ENCODE results near the gene ZNF268. TPM values are rescaled to one million over a fixed set of nuclear protein-coding genes. Genes with fewer than 3 reads are reported as not detected.

ZNF268 gene
- total RNA-seq, 1 donor from 2014 or later, result 15.8 TPM

- Histone ChIP-seq H3K4me3 (ENCODE audit: low read depth, low read length) (no peak overlapping the region), H3K36me3 (ENCODE audit: control insufficient read depth, insufficient read depth, low read length) (no peaks in the 10 kb centered on the region), H3K27me3 (ENCODE audit: control insufficient read depth, insufficient read depth, low read length) (no peaks in the 10 kb centered on the region)
- FAIRE-seq (no peak), DNase-seq (ENCODE audit: low read depth) (no peak)
- TF ChIP-seq, protein P1, sequence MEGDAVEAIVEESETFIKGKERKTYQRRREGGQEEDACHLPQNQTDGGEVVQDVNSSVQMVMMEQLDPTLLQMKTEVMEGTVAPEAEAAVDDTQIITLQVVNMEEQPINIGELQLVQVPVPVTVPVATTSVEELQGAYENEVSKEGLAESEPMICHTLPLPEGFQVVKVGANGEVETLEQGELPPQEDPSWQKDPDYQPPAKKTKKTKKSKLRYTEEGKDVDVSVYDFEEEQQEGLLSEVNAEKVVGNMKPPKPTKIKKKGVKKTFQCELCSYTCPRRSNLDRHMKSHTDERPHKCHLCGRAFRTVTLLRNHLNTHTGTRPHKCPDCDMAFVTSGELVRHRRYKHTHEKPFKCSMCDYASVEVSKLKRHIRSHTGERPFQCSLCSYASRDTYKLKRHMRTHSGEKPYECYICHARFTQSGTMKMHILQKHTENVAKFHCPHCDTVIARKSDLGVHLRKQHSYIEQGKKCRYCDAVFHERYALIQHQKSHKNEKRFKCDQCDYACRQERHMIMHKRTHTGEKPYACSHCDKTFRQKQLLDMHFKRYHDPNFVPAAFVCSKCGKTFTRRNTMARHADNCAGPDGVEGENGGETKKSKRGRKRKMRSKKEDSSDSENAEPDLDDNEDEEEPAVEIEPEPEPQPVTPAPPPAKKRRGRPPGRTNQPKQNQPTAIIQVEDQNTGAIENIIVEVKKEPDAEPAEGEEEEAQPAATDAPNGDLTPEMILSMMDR (IDR thresholded peaks at IDR 0.05; ENCODE audit: insufficient read depth, low read length, severe bottlenecking), result no peak
These were observed 35.9 kb downstream of the ZNF268 start for GRCh38 chr12:133217219-133217618.

DNA sequence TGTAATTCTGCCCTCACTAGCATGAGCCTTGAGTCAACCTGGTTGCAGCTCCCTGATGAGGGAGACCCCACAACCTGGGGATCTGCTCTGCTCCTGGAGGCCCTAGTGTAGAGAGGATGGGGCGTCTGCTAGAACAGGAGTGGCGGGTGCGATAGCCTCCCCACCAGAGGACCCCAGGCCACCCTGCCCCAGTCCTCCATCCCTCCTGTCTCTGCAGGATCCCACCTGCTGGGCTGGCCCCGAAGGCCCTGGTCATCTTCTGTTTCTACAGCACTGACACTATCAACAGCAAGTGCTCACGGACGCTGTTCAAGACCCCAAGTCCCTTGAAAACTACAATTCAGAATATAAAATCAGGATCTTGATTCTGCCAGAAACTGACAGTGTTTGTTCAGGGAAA is 39.2 kb downstream of the ZNF268 start:
- FAIRE-seq (no peak), DNase-seq (ENCODE audit: low read depth) (no peak)
- TF ChIP-seq, protein P1 (IDR thresholded peaks at IDR 0.05; ENCODE audit: insufficient read depth, low read length, severe bottlenecking), result no peak
- H3K27me3 ChIP-seq (ENCODE audit: control insufficient read depth, insufficient read depth, low read length), result no peaks in the 10 kb centered on the region
- H3K36me3 ChIP-seq (ENCODE audit: control insufficient read depth, insufficient read depth, low read length), result no peaks in the 10 kb centered on the region
- no peak overlapping the region for H3K4me3 ChIP-seq (ENCODE audit: low read depth, low read length)

GRCh38 chr12:133221241-133221640 is 39.9 kb downstream of the ZNF268 start:
- TF ChIP-seq, protein P1 (IDR thresholded peaks at IDR 0.05; ENCODE audit: insufficient read depth, low read length, severe bottlenecking), result no peak
- FAIRE-seq, result no peak
- Histone ChIP-seq H3K36me3 (ENCODE audit: control insufficient read depth, insufficient read depth, low read length) (no peaks in the 10 kb centered on the region), H3K4me3 (ENCODE audit: low read depth, low read length) (no peak overlapping the region), H3K27me3 (ENCODE audit: control insufficient read depth, insufficient read depth, low read length) (no peaks in the 10 kb centered on the region)
- no peak for DNase-seq (ENCODE audit: low read depth)

- H3K4me3 ChIP-seq (ENCODE audit: low read depth, low read length), result no peak overlapping the region
- no peaks in the 10 kb centered on the region for H3K27me3 ChIP-seq (ENCODE audit: control insufficient read depth, insufficient read depth, low read length)
- DNase-seq (ENCODE audit: low read depth) (no peak), FAIRE-seq (no peak)
- TF ChIP-seq, protein P1 (IDR thresholded peaks at IDR 0.05; ENCODE audit: insufficient read depth, low read length, severe bottlenecking), result no peak
- no peaks in the 10 kb centered on the region for H3K36me3 ChIP-seq (ENCODE audit: control insufficient read depth, insufficient read depth, low read length)
These were observed 40.9 kb downstream of the ZNF268 start for GRCh38 chr12:133222211-133222610.

DNA sequence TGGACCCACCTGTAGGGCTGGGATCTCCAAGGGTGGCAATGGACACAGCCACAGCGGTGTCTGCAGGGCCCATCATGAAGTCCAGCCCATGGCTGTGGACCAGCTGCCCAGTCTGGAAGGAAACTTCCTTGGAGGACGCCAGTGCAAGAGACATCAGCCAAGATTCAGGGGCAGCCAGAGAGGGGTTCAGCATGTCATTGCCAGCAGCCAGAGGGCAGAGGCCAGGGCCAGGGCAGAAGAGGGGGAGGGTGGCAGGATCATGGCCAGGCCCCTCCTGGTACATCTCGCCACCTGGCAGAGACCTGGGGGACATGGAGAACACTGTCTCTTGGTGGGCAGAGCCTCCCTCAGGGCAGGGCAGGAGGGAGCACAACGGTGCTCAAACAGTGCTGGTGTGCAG is 44.2 kb downstream of the ZNF268 start:
- no peaks in the 10 kb centered on the region for H3K36me3 ChIP-seq (ENCODE audit: control insufficient read depth, insufficient read depth, low read length)
- no peaks in the 10 kb centered on the region for H3K27me3 ChIP-seq (ENCODE audit: control insufficient read depth, insufficient read depth, low read length)
- FAIRE-seq, result no peak
- no peak for DNase-seq (ENCODE audit: low read depth)
- TF ChIP-seq, protein P1 (IDR thresholded peaks at IDR 0.05; ENCODE audit: insufficient read depth, low read length, severe bottlenecking), result no peak
- no peak overlapping the region for H3K4me3 ChIP-seq (ENCODE audit: low read depth, low read length)

- Histone ChIP-seq H3K36me3 (ENCODE audit: control insufficient read depth, insufficient read depth, low read length) (no peaks in the 10 kb centered on the region), H3K27me3 (ENCODE audit: control insufficient read depth, insufficient read depth, low read length) (no peaks in the 10 kb centered on the region), H3K4me3 (ENCODE audit: low read depth, low read length) (no peak overlapping the region)
- DNase-seq (ENCODE audit: low read depth), result no peak
- FAIRE-seq, result peak; percentile 18
- TF ChIP-seq, protein P1 (IDR thresholded peaks at IDR 0.05; ENCODE audit: insufficient read depth, low read length, severe bottlenecking), result no peak
These were observed 45.4 kb downstream of the ZNF268 start for GRCh38 chr12:133226690-133227089.
